ENCODE data around the gene ACTN1. TPM values are rescaled to one million over a fixed set of nuclear protein-coding genes. Genes with fewer than 3 reads are reported as not detected.

Gene ACTN1
- polyA plus RNA-seq, 1 experiment: 1,184 TPM

- H3K27me3 ChIP-seq (ENCODE audit: control insufficient read depth, insufficient read depth, low read length): no peaks in the 10 kb centered on the region
- TF ChIP-seq, protein P1, sequence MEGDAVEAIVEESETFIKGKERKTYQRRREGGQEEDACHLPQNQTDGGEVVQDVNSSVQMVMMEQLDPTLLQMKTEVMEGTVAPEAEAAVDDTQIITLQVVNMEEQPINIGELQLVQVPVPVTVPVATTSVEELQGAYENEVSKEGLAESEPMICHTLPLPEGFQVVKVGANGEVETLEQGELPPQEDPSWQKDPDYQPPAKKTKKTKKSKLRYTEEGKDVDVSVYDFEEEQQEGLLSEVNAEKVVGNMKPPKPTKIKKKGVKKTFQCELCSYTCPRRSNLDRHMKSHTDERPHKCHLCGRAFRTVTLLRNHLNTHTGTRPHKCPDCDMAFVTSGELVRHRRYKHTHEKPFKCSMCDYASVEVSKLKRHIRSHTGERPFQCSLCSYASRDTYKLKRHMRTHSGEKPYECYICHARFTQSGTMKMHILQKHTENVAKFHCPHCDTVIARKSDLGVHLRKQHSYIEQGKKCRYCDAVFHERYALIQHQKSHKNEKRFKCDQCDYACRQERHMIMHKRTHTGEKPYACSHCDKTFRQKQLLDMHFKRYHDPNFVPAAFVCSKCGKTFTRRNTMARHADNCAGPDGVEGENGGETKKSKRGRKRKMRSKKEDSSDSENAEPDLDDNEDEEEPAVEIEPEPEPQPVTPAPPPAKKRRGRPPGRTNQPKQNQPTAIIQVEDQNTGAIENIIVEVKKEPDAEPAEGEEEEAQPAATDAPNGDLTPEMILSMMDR (IDR thresholded peaks at IDR 0.05; ENCODE audit: insufficient read depth, low read depth, low read length): no peak
- ChIA-PET POLR2A (interaction anchor here (0.6 to 0.7 kb wide), 2 partner anchors 53 to 695 kb away, joined by 3 to 4 read pairs; no protein-coding TSS in a partner anchor), CTCF (interaction anchor here (0.8 to 5.0 kb wide), 14 partner anchors 9 to 165 kb away, joined by 3 to 35 read pairs (median 4); no protein-coding TSS in a partner anchor)
- no peak overlapping the region for H3K4me3 ChIP-seq (ENCODE audit: low read depth, low read length)
- peaks cover 4% of the 10 kb centered on the region; the same call in 1 of the 2 replicates for H3K36me3 ChIP-seq (ENCODE audit: control insufficient read depth, insufficient read depth, low read length)
- DNase-seq (ENCODE audit: low read depth): no peak
Observed at GRCh38 chr14:68942296-68943035, 36.6 kb downstream of the ACTN1 start.

DNA sequence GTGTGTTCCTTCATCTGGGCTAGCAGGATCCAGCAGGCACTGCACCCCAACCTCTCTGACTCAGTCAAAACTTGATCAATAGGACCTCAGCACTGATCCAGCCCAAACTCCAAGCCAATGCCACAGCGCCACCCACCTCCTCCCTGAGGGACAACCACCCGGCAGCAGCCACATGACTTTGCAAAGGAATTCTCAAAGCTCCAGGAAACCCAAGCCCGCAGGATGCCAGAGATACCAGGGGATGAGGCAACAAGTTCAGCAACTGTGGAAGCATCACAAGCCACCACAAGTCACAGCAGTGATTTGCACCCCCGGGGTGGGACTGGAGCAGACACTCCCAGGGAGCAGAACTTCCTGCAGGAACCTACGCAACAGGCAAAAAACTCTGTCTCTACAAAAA is 37.3 kb downstream of the ACTN1 start:
- peaks cover 4% of the 10 kb centered on the region; the same call in 1 of the 2 replicates for H3K36me3 ChIP-seq (ENCODE audit: control insufficient read depth, insufficient read depth, low read length)
- TF ChIP-seq, protein P1 (IDR thresholded peaks at IDR 0.05; ENCODE audit: insufficient read depth, low read depth, low read length): peak; percentile 74
- DNase-seq (ENCODE audit: low read depth): peak; percentile 84
- ChIA-PET CTCF (interaction anchor here (0.8 to 5.0 kb wide), 13 partner anchors 10 to 165 kb away, joined by 3 to 35 read pairs (median 4); no protein-coding TSS in a partner anchor), POLR2A (interaction anchor here (0.6 to 0.7 kb wide), 2 partner anchors 52 to 694 kb away, joined by 3 to 4 read pairs; no protein-coding TSS in a partner anchor)
- no peak overlapping the region for H3K4me3 ChIP-seq (ENCODE audit: low read depth, low read length)
- no peaks in the 10 kb centered on the region for H3K27me3 ChIP-seq (ENCODE audit: control insufficient read depth, insufficient read depth, low read length)

DNA sequence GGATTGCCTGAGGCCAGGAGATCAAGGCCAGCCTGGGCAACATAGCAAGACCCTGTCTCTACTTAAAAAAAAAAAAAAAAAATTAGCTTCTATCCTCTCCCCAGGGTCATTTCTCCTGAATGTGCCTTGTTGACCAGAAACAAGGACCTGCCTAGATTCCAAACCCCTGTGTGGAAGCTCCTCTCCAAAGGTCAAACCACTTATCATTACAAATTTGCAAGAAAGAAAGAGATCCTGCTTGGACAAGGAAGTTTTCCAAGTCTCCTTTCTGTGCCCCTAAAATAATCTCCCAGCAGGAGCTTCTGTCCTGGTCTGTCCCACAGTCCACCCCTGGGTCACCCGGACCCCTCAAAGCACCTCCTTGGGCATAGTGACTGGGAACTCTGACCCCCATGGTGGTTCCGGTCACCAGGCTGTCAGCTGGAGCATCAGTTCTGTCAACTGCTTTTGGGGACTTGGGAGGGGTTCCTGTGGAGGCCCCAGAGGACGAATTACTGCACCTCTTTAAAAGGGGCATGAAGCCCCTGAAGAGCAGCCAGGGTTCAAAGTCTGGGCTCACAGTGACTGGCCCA is 38.4 kb downstream of the ACTN1 start:
- no peak overlapping the region for H3K4me3 ChIP-seq (ENCODE audit: low read depth, low read length)
- DNase-seq (ENCODE audit: low read depth): no peak
- POLR2A ChIA-PET: interaction anchor here (0.6 to 2.2 kb wide), 4 partner anchors 8 to 39 kb away, joined by 3 to 7 read pairs (median 4); partner anchors contain the start of gene ACTN1
- TF ChIP-seq, protein P1 (IDR thresholded peaks at IDR 0.05; ENCODE audit: insufficient read depth, low read depth, low read length): no peak
- no peaks in the 10 kb centered on the region for H3K27me3 ChIP-seq (ENCODE audit: control insufficient read depth, insufficient read depth, low read length)
- H3K36me3 ChIP-seq (ENCODE audit: control insufficient read depth, insufficient read depth, low read length): peaks cover 2% of the 10 kb centered on the region; the same call in 1 of the 2 replicates
- CTCF ChIA-PET: interaction anchor here (0.8 to 5.0 kb wide), 12 partner anchors 9 to 167 kb away, joined by 3 to 35 read pairs (median 4); no protein-coding TSS in a partner anchor

- Histone ChIP-seq H3K4me3 (ENCODE audit: low read depth, low read length) (no peak overlapping the region), H3K36me3 (ENCODE audit: control insufficient read depth, insufficient read depth, low read length) (peaks cover 2% of the 10 kb centered on the region; the same call in 1 of the 2 replicates), H3K27me3 (ENCODE audit: control insufficient read depth, insufficient read depth, low read length) (no peaks in the 10 kb centered on the region)
- ChIA-PET CTCF (interaction anchor here (0.6 to 5.0 kb wide), 15 partner anchors 9 to 230 kb away, joined by 3 to 35 read pairs (median 3); no protein-coding TSS in a partner anchor), POLR2A (interaction anchor here (0.5 to 2.2 kb wide), 4 partner anchors 8 to 40 kb away, joined by 3 to 9 read pairs (median 6); partner anchors contain the start of gene ACTN1)
- TF ChIP-seq, protein P1 (IDR thresholded peaks at IDR 0.05; ENCODE audit: insufficient read depth, low read depth, low read length): no peak
- DNase-seq (ENCODE audit: low read depth): peak; percentile 92
Observed at GRCh38 chr14:68939893-68940613, 39.0 kb downstream of the ACTN1 start.

Data from BJ (cell line).